Thyroid gland (tissue), 4 donors: ENCODE measurements around the gene PNPLA6. TPM values are rescaled to one million over a fixed set of nuclear protein-coding genes. Genes with fewer than 3 reads are reported as not detected.

Experiments used
- DNase-seq, 2 donors: peaks; one replicate each; pipeline ENCODE4 v3.0.0-alpha.2; 2019
- H3K27ac ChIP-seq, 3 donors: fragments of 200-600 bp; sonication (generic); 1 replicate in 2 of 3; 2 replicates in 1 of 3; pipeline ENCODE4 v1.5.1; 2016 to 2019; ENCODE audit warnings: mild to moderate bottlenecking in 1 of 3, moderate library complexity in 1 of 3
- H3K27me3 ChIP-seq: fragments of 200-600 bp; sonication (generic); one replicate; pipeline ENCODE4 v1.5.1; 2019
- H3K36me3 ChIP-seq, 2 donors: fragments of 200-600 bp; sonication (generic); one replicate each; pipeline ENCODE4 v1.5.1; 2016 to 2019
- H3K4me1 ChIP-seq, 2 donors: fragments of 200-600 bp; sonication (generic); one replicate each; pipeline ENCODE4 v1.5.1; 2017 to 2019
- H3K4me3 ChIP-seq, 3 donors: fragments of 200-600 bp; sonication (generic); replicated peaks in 1 of 3; 1 replicate in 2 of 3; 2 replicates in 1 of 3; pipeline ENCODE4 v1.5.1; 2016; ENCODE audit warnings: mild to moderate bottlenecking in 1 of 3
- H3K9me3 ChIP-seq: fragments of 200-600 bp; sonication (generic); one replicate; pipeline ENCODE4 v1.5.1; 2017
- POLR2A ChIP-seq, 2 donors: fragments of 450-650 bp; IDR thresholded peaks; one replicate each; pipeline ENCODE4 v1.6.1; 2017; ENCODE audit warnings: antibody characterized with exemption in 2 of 2, mild to moderate bottlenecking in 2 of 2, moderate library complexity in 1 of 2
- WGBS, 2 donors: methylation state at CpG; one replicate each; pipeline ENCODE4 v1.1.5; 2017; 5-methylcytosine and 5-hydroxymethylcytosine counted together
- intact Hi-C: fragments of 100-400 bp; cut with DNase I; formaldehyde crosslinking; loops from one replicate; pipeline ENCODE4 v1.15.1; 2023
- total RNA-seq, 4 donors: library from RNA; depleted of rRNA; stranded (reverse); fragments of >200 nt; gene quantifications; one replicate each; pipeline ENCODE4 v1.2.3, GENCODE V29; 2016
- TF ChIP-seq, protein P1 (sequence below), 6 experiments: fragments of 200-600 bp in 3 of 6; fragments of 450-650 bp in 3 of 6; sonication (generic) in 3 of 6; IDR thresholded peaks; one replicate each; pipeline ENCODE4 v1.5.1; 2016 to 2019; ENCODE audit warnings: antibody characterized with exemption in 6 of 6, mild to moderate bottlenecking in 2 of 6, inconsistent platforms in 1 of 6, moderate library complexity in 1 of 6

The PNPLA6 gene
- total RNA-seq, 4 donors from 2014 or later: 53.2 to 93.9 (median 84.1) TPM

DNA sequence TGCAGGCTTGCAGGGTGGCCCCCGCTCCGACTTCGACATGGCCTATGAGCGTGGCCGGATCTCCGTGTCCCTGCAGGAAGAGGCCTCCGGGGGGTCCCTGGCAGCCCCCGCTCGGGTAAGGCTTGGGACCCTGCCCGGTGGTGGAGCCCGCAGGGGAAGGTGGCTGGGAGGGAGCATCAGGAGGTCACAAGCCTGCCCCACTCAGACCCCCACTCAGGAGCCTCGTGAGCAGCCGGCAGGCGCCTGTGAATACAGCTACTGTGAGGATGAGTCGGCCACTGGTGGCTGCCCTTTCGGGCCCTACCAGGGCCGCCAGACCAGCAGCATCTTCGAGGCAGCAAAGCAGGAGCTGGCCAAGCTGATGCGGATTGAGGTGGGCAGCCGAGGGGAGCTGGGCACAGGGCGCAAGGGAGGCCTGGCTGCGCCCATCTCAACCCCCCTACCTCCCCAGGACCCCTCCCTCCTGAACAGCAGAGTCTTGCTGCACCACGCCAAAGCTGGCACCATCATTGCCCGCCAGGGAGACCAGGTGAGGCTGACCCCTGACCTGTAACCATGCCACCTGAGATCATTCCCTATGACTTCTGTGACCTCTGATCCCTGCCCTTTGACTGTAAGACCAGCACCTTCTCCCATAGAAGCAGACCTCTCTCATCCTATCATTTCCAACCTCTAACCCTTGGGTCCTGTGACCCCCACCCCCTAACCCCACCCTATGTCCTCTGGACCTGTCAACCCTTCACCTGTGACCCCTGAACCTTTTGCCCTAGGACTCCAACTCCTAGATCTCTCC lies 7.2 kb downstream of the PNPLA6 start:
- intact Hi-C loops: no loop called here
- no peak overlapping the region for H3K27ac ChIP-seq
- H3K4me3 ChIP-seq: no peak overlapping the region
- no peaks in the 10 kb centered on the region for H3K4me1 ChIP-seq
- DNase-seq: no peak
- no peak for TF ChIP-seq POLR2A (IDR thresholded peaks at IDR 0.05)
- TF ChIP-seq, protein P1, sequence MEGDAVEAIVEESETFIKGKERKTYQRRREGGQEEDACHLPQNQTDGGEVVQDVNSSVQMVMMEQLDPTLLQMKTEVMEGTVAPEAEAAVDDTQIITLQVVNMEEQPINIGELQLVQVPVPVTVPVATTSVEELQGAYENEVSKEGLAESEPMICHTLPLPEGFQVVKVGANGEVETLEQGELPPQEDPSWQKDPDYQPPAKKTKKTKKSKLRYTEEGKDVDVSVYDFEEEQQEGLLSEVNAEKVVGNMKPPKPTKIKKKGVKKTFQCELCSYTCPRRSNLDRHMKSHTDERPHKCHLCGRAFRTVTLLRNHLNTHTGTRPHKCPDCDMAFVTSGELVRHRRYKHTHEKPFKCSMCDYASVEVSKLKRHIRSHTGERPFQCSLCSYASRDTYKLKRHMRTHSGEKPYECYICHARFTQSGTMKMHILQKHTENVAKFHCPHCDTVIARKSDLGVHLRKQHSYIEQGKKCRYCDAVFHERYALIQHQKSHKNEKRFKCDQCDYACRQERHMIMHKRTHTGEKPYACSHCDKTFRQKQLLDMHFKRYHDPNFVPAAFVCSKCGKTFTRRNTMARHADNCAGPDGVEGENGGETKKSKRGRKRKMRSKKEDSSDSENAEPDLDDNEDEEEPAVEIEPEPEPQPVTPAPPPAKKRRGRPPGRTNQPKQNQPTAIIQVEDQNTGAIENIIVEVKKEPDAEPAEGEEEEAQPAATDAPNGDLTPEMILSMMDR (IDR thresholded peaks at IDR 0.05): no peak
- peaks cover 48 to 49% of the 10 kb centered on the region in 2 donors for H3K36me3 ChIP-seq
- H3K9me3 ChIP-seq: no peaks in the 10 kb centered on the region
- WGBS, 2 donors: 98% methylated on average over 14 to 24 of the region's 24 CpGs
- no peaks in the 10 kb centered on the region for H3K27me3 ChIP-seq

DNA sequence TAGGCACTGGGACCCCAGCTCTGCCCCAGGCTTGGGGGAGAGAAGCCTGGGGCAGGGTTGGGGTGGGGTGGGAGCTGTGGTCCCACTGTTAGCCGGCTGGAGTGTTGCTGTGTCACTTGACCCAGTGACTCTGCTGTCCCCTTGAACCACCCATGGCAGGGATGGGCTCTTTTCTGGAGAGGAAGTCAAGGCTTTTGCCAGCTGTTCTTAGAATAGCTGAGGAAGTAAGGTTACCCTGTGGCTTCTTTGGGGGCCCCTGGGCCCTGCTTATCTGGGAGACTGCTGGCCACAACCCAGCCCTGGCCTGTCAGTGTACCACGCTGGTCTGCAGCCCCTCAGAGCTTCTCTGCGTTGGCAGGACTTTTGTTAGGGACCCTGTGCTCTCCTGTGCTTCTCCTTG lies 9.1 kb downstream of the PNPLA6 start:
- intact Hi-C loops: no loop called here
- H3K27ac ChIP-seq: no peak overlapping the region
- no peaks in the 10 kb centered on the region for H3K4me1 ChIP-seq
- H3K4me3 ChIP-seq: no peak overlapping the region
- 90% methylated on average over 3 of the region's 3 CpGs for WGBS, 2 donors
- peaks cover 36 to 37% of the 10 kb centered on the region in 2 donors for H3K36me3 ChIP-seq
- no peak for DNase-seq
- no peaks in the 10 kb centered on the region for H3K9me3 ChIP-seq
- TF ChIP-seq, protein P1 (IDR thresholded peaks at IDR 0.05): no peak
- H3K27me3 ChIP-seq: no peaks in the 10 kb centered on the region

DNA sequence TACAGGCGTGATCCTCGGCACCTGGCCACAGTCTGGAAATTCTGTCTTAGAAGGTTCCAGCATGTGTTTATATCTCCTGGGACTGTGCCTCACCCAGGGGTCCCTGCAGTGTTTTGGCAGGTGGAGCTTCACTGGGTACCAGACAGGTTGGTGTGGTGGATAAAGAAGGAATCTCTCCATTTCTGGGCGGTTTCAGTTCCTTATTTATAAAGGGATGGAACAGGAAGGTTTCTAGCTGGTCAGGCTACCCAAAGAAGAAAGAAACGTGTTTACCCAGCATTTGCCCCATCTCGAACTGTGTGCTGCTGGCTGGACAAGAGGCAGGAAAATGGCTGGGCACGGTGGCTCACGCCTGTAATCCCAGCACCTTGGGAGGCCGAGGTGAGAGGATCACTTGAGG lies 9.8 kb downstream of the PNPLA6 start:
- 93 to 97% methylated on average over 8 of the region's 8 CpGs for WGBS, 2 donors
- no peak for TF ChIP-seq POLR2A (IDR thresholded peaks at IDR 0.05)
- TF ChIP-seq, protein P1 (IDR thresholded peaks at IDR 0.05): no peak
- intact Hi-C loops: no loop called here
- no peak for DNase-seq
- no peaks in the 10 kb centered on the region for H3K27me3 ChIP-seq
- H3K9me3 ChIP-seq: no peaks in the 10 kb centered on the region
- no peak overlapping the region for H3K4me3 ChIP-seq
- peaks cover 33 to 34% of the 10 kb centered on the region in 2 donors for H3K36me3 ChIP-seq
- H3K27ac ChIP-seq: no peak overlapping the region
- no peaks in the 10 kb centered on the region for H3K4me1 ChIP-seq

DNA sequence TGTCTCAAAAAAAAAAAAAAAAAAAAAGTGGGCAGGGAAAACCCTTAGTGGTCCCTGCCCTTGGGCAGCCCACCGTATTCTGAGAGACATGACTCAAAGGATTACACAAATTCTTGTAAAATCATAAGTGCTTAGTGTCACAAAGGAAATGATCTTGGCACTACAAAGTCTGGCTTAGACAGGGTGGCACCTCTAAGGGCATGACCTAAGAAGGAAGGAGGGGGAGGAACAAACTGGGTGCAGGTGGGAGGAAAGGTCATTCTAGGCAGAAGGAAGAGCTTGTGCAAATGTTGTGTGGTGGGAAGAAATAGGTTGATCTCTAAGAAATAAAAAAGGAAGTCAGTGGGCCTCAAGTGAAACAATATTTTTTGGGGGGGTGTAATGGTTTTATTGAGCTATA lies 10.4 kb downstream of the PNPLA6 start:
- H3K4me1 ChIP-seq: no peaks in the 10 kb centered on the region
- no peak for DNase-seq
- WGBS, 2 donors: 74 to 78% methylated on average over 1 of the region's 1 CpG
- H3K27me3 ChIP-seq: no peaks in the 10 kb centered on the region
- intact Hi-C loops: no loop called here
- no peak overlapping the region for H3K27ac ChIP-seq
- H3K36me3 ChIP-seq: peaks cover 30 to 31% of the 10 kb centered on the region in 2 donors
- TF ChIP-seq POLR2A (IDR thresholded peaks at IDR 0.05): no peak
- TF ChIP-seq, protein P1 (IDR thresholded peaks at IDR 0.05): no peak
- H3K9me3 ChIP-seq: no peaks in the 10 kb centered on the region
- H3K4me3 ChIP-seq: no peak overlapping the region

DNA sequence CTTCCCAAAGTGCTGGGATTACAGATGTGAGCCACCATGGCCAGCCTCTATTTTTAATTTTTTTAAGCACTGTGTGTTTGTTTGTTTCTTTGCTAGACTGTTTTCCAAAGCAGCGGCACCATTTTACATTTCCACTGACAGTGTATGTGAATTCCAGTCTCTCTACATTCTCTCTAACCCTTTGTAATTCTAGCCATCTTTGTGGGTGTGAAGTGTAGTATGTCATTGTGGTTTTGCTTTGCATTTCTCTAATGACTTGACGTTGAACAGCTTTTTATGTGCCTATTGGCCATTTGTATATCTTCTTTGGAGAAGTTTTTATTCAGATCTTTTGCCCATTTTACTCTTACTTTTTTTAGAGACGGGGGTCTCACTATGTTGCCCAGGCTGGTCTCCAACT lies 11.6 kb downstream of the PNPLA6 start:
- H3K36me3 ChIP-seq: peaks cover 17 to 19% of the 10 kb centered on the region in 2 donors
- H3K4me1 ChIP-seq: no peaks in the 10 kb centered on the region
- no peaks in the 10 kb centered on the region for H3K9me3 ChIP-seq
- no peak for DNase-seq
- no peak for TF ChIP-seq POLR2A (IDR thresholded peaks at IDR 0.05)
- TF ChIP-seq, protein P1 (IDR thresholded peaks at IDR 0.05): no peak
- intact Hi-C loops: no loop called here
- no peaks in the 10 kb centered on the region for H3K27me3 ChIP-seq
- WGBS, 2 donors: 91 to 94% methylated on average over 3 of the region's 3 CpGs
- no peak overlapping the region for H3K4me3 ChIP-seq
- H3K27ac ChIP-seq: no peak overlapping the region
